HEK293 (cell line): Measurements from ENCODE around the gene SPEM3.
A peak's percentile ranks its signal among the peaks of the same experiment; 100 is the strongest.

Experiments
- GLIS1 ChIP-seq: fragments of 450-650 bp; formaldehyde crosslinking; IDR thresholded peaks from 2 replicates; pipeline ENCODE4 v1.5.1; 2016; ENCODE audit warnings: missing biosample characterization, missing genetic modification characterization
- KLF10 ChIP-seq: fragments of 450-650 bp; IDR thresholded peaks from 2 replicates; pipeline ENCODE4 v1.5.1; 2018; ENCODE audit warnings: missing biosample characterization, mild to moderate bottlenecking, missing genetic modification characterization
- KLF16 ChIP-seq: fragments of 450-650 bp; formaldehyde crosslinking; IDR thresholded peaks from 2 replicates; pipeline ENCODE4 v1.5.1; 2017; ENCODE audit warnings: missing biosample characterization, missing genetic modification characterization
- OSR2 ChIP-seq: fragments of 450-650 bp; formaldehyde crosslinking; IDR thresholded peaks from 2 replicates; pipeline ENCODE4 v1.5.1; 2016; ENCODE audit warnings: missing biosample characterization, missing genetic modification characterization
- SALL2 ChIP-seq: fragments of 450-650 bp; formaldehyde crosslinking; IDR thresholded peaks from 2 replicates; pipeline ENCODE4 v1.5.0; 2017; ENCODE audit warnings: missing biosample characterization, mild to moderate bottlenecking, missing genetic modification characterization, borderline replicate concordance
- SP2 ChIP-seq: fragments of 450-650 bp; formaldehyde crosslinking; IDR thresholded peaks from 2 replicates; pipeline ENCODE4 v1.5.1; 2016; ENCODE audit warnings: missing biosample characterization, missing genetic modification characterization
- SP7 ChIP-seq: fragments of 450-650 bp; formaldehyde crosslinking; IDR thresholded peaks from 2 replicates; pipeline ENCODE4 v1.5.1; 2016; ENCODE audit warnings: missing biosample characterization, missing genetic modification characterization
- ZBTB20 ChIP-seq: fragments of 450-650 bp; formaldehyde crosslinking; IDR thresholded peaks from 2 replicates; pipeline ENCODE4 v1.5.1; 2016; ENCODE audit warnings: missing biosample characterization, missing genetic modification characterization
- ZBTB21 ChIP-seq: fragments of 450-650 bp; formaldehyde crosslinking; IDR thresholded peaks from 2 replicates; pipeline ENCODE4 v1.5.1; 2017; ENCODE audit warnings: missing biosample characterization, missing genetic modification characterization
- ZEB2 ChIP-seq: fragments of 450-650 bp; formaldehyde crosslinking; IDR thresholded peaks from 2 replicates; pipeline ENCODE4 v1.5.1; 2016; ENCODE audit warnings: missing biosample characterization, missing genetic modification characterization
- ZFP37 ChIP-seq: fragments of 450-650 bp; formaldehyde crosslinking; IDR thresholded peaks from 2 replicates; pipeline ENCODE4 v1.5.1; 2016; ENCODE audit warnings: missing biosample characterization, missing genetic modification characterization
- ZFP69B ChIP-seq: fragments of 450-650 bp; formaldehyde crosslinking; IDR thresholded peaks from 2 replicates; pipeline ENCODE4 v1.5.1; 2016; ENCODE audit warnings: missing biosample characterization, missing genetic modification characterization
- ZNF157 ChIP-seq: fragments of 450-650 bp; formaldehyde crosslinking; IDR thresholded peaks from 2 replicates; pipeline ENCODE4 v1.5.1; 2016; ENCODE audit warnings: missing biosample characterization, missing genetic modification characterization
- ZNF16 ChIP-seq: fragments of 450-650 bp; formaldehyde crosslinking; IDR thresholded peaks from 2 replicates; pipeline ENCODE4 v1.5.1; 2016; ENCODE audit warnings: low read depth, missing biosample characterization, missing genetic modification characterization
- ZNF2 ChIP-seq: fragments of 450-650 bp; formaldehyde crosslinking; IDR thresholded peaks from 2 replicates; pipeline ENCODE4 v1.5.1; 2016; ENCODE audit warnings: missing biosample characterization, missing genetic modification characterization
- ZNF214 ChIP-seq: fragments of 450-650 bp; formaldehyde crosslinking; IDR thresholded peaks from 2 replicates; pipeline ENCODE4 v1.5.1; 2017; ENCODE audit warnings: missing biosample characterization, mild to moderate bottlenecking, missing genetic modification characterization, borderline replicate concordance
- ZNF23 ChIP-seq: fragments of 450-650 bp; formaldehyde crosslinking; IDR thresholded peaks from 2 replicates; pipeline ENCODE4 v1.5.1; 2016; ENCODE audit warnings: missing biosample characterization, missing genetic modification characterization, borderline replicate concordance
- ZNF239 ChIP-seq: fragments of 450-650 bp; formaldehyde crosslinking; IDR thresholded peaks from 2 replicates; pipeline ENCODE4 v1.5.1; 2016; ENCODE audit warnings: missing biosample characterization, missing genetic modification characterization
- ZNF335 ChIP-seq: fragments of 450-650 bp; formaldehyde crosslinking; conservative IDR thresholded peaks from 2 replicates; pipeline ENCODE4 v1.5.1; 2016; ENCODE audit warnings: missing biosample characterization, missing genetic modification characterization
- ZNF561 ChIP-seq: fragments of 450-650 bp; IDR thresholded peaks from 2 replicates; pipeline ENCODE4 v1.5.1; 2018; ENCODE audit warnings: missing biosample characterization, missing genetic modification characterization, borderline replicate concordance
- ZNF654 ChIP-seq: fragments of 450-650 bp; formaldehyde crosslinking; IDR thresholded peaks from 2 replicates; pipeline ENCODE4 v1.5.1; 2016; ENCODE audit warnings: low read depth, missing biosample characterization, missing genetic modification characterization
- ZNF660 ChIP-seq: fragments of 450-650 bp; IDR thresholded peaks from 2 replicates; pipeline ENCODE4 v1.5.1; 2018; ENCODE audit warnings: missing biosample characterization, mild to moderate bottlenecking, missing genetic modification characterization
- ZNF768 ChIP-seq: fragments of 450-650 bp; formaldehyde crosslinking; IDR thresholded peaks from 2 replicates; pipeline ENCODE4 v1.5.1; 2018; ENCODE audit warnings: missing biosample characterization, mild to moderate bottlenecking, missing genetic modification characterization
- ZNF792 ChIP-seq: fragments of 450-650 bp; formaldehyde crosslinking; IDR thresholded peaks from 2 replicates; pipeline ENCODE4 v1.5.1; 2016; ENCODE audit warnings: missing biosample characterization, missing genetic modification characterization
- TF ChIP-seq, protein P1 (sequence below): fragments of 450-650 bp; formaldehyde crosslinking; IDR thresholded peaks from 2 replicates; pipeline ENCODE4 v1.5.1; 2016; ENCODE audit warnings: missing biosample characterization, missing genetic modification characterization
- TF ChIP-seq, protein P2 (sequence below): fragments of 450-650 bp; IDR thresholded peaks from 2 replicates; pipeline ENCODE4 v1.5.1; 2018; ENCODE audit warnings: missing biosample characterization, mild to moderate bottlenecking, missing genetic modification characterization
- TF ChIP-seq, protein P3 (sequence below): fragments of 450-650 bp; formaldehyde crosslinking; IDR thresholded peaks from 2 replicates; pipeline ENCODE4 v1.5.1; 2016; ENCODE audit warnings: missing biosample characterization, missing genetic modification characterization, low read depth
- TF ChIP-seq, protein P4 (sequence below): fragments of 450-650 bp; formaldehyde crosslinking; IDR thresholded peaks from 2 replicates; pipeline ENCODE4 v1.5.1; 2016; ENCODE audit warnings: missing biosample characterization, missing genetic modification characterization
- TF ChIP-seq, protein P5 (sequence below): fragments of 450-650 bp; IDR thresholded peaks from 2 replicates; pipeline ENCODE4 v1.5.1; 2018; ENCODE audit warnings: missing biosample characterization, missing genetic modification characterization
- TF ChIP-seq, protein P6 (sequence below): fragments of 450-650 bp; formaldehyde crosslinking; IDR thresholded peaks from 2 replicates; pipeline ENCODE4 v1.5.1; 2017; ENCODE audit warnings: missing biosample characterization, mild to moderate bottlenecking, missing genetic modification characterization, moderate library complexity

The SPEM3 gene

DNA sequence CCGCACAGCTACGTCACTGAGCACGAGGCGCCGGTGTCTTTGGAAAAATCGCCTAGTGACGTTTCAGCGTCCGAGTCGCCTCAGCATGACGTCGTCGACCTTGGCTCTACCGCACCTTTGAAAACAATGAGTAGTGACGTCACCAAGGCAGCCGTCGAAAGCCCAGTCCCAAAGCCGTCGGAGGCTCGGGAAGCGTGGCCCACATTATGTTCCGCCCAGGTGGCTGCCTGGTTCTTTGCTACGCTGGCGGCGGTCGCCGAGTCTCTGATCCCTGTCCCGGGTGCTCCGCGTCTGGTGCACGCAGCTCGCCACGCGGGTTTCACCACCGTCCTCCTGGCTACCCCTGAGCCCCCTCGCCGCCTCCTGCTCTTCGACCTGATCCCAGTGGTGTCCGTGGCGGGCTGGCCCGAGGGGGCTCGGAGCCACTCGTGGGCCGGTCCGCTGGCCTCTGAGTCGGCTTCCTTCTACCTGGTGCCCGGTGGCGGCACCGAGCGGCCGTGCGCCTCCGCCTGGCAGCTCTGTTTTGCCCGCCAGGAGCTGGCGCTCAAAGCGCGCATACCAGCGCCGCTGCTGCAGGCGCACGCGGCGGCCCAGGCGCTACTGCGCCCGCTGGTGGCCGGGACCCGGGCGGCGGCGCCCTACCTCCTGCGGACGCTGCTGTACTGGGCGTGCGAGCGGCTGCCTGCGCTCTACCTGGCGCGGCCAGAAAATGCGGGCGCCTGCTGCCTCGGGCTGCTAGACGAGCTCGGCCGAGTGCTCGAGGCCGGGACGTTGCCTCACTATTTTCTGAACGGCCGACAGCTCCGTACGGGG, 8.1 kb downstream of the SPEM3 start (continued):
- no peak for TF ChIP-seq ZNF792 (tag by site-specific recombination)
- TF ChIP-seq GLIS1 (tag by site-specific recombination): peak; percentile 38; the same call in 1 of the 2 replicates
- peak; percentile 56; the same call in 1 of the 2 replicates for TF ChIP-seq ZBTB20 (tag by site-specific recombination)
- TF ChIP-seq KLF16 (tag by site-specific recombination): 0 out of 2 replicates have a peak, but pooled peaks have one; percentile 31
- no peak for TF ChIP-seq SP2 (tag by site-specific recombination)
- peak; percentile 91 for TF ChIP-seq ZNF561
- no peak for TF ChIP-seq ZNF239 (tag by site-specific recombination)
- TF ChIP-seq, protein P1, sequence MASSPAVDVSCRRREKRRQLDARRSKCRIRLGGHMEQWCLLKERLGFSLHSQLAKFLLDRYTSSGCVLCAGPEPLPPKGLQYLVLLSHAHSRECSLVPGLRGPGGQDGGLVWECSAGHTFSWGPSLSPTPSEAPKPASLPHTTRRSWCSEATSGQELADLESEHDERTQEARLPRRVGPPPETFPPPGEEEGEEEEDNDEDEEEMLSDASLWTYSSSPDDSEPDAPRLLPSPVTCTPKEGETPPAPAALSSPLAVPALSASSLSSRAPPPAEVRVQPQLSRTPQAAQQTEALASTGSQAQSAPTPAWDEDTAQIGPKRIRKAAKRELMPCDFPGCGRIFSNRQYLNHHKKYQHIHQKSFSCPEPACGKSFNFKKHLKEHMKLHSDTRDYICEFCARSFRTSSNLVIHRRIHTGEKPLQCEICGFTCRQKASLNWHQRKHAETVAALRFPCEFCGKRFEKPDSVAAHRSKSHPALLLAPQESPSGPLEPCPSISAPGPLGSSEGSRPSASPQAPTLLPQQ: 0 out of 2 replicates have a peak, but pooled peaks have one; percentile 18
- peak; percentile 71 for TF ChIP-seq ZNF335 (tag by site-specific recombination)
- TF ChIP-seq, protein P2, sequence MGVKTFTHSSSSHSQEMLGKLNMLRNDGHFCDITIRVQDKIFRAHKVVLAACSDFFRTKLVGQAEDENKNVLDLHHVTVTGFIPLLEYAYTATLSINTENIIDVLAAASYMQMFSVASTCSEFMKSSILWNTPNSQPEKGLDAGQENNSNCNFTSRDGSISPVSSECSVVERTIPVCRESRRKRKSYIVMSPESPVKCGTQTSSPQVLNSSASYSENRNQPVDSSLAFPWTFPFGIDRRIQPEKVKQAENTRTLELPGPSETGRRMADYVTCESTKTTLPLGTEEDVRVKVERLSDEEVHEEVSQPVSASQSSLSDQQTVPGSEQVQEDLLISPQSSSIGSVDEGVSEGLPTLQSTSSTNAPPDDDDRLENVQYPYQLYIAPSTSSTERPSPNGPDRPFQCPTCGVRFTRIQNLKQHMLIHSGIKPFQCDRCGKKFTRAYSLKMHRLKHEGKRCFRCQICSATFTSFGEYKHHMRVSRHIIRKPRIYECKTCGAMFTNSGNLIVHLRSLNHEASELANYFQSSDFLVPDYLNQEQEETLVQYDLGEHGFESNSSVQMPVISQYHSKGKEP: peak; percentile 55; the same call in 1 of the 2 replicates
- TF ChIP-seq, protein P3, sequence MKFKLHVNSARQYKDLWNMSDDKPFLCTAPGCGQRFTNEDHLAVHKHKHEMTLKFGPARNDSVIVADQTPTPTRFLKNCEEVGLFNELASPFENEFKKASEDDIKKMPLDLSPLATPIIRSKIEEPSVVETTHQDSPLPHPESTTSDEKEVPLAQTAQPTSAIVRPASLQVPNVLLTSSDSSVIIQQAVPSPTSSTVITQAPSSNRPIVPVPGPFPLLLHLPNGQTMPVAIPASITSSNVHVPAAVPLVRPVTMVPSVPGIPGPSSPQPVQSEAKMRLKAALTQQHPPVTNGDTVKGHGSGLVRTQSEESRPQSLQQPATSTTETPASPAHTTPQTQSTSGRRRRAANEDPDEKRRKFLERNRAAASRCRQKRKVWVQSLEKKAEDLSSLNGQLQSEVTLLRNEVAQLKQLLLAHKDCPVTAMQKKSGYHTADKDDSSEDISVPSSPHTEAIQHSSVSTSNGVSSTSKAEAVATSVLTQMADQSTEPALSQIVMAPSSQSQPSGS (tag by site-specific recombination): peak; percentile 89
- no peak for TF ChIP-seq ZNF23
- TF ChIP-seq, protein P4, sequence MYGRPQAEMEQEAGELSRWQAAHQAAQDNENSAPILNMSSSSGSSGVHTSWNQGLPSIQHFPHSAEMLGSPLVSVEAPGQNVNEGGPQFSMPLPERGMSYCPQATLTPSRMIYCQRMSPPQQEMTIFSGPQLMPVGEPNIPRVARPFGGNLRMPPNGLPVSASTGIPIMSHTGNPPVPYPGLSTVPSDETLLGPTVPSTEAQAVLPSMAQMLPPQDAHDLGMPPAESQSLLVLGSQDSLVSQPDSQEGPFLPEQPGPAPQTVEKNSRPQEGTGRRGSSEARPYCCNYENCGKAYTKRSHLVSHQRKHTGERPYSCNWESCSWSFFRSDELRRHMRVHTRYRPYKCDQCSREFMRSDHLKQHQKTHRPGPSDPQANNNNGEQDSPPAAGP (tag by site-specific recombination): no peak
- TF ChIP-seq, protein P5, sequence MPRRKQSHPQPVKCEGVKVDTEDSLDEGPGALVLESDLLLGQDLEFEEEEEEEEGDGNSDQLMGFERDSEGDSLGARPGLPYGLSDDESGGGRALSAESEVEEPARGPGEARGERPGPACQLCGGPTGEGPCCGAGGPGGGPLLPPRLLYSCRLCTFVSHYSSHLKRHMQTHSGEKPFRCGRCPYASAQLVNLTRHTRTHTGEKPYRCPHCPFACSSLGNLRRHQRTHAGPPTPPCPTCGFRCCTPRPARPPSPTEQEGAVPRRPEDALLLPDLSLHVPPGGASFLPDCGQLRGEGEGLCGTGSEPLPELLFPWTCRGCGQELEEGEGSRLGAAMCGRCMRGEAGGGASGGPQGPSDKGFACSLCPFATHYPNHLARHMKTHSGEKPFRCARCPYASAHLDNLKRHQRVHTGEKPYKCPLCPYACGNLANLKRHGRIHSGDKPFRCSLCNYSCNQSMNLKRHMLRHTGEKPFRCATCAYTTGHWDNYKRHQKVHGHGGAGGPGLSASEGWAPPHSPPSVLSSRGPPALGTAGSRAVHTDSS (tag by site-specific recombination): no peak
- no peak for TF ChIP-seq ZFP37 (tag by site-specific recombination)
- peak; percentile 55; the same call in 1 of the 2 replicates for TF ChIP-seq OSR2 (tag by site-specific recombination)
- TF ChIP-seq ZNF660 (tag by site-specific recombination): peak; percentile 93
- TF ChIP-seq ZNF2 (tag by site-specific recombination): peak; percentile 23; the same call in 1 of the 2 replicates
- no peak for TF ChIP-seq SALL2 (tag by site-specific recombination)
- no peak for TF ChIP-seq ZNF768 (tag by site-specific recombination)
- TF ChIP-seq ZNF214 (tag by site-specific recombination): no peak
- TF ChIP-seq ZNF16 (tag by site-specific recombination): no peak
- TF ChIP-seq, protein P6, sequence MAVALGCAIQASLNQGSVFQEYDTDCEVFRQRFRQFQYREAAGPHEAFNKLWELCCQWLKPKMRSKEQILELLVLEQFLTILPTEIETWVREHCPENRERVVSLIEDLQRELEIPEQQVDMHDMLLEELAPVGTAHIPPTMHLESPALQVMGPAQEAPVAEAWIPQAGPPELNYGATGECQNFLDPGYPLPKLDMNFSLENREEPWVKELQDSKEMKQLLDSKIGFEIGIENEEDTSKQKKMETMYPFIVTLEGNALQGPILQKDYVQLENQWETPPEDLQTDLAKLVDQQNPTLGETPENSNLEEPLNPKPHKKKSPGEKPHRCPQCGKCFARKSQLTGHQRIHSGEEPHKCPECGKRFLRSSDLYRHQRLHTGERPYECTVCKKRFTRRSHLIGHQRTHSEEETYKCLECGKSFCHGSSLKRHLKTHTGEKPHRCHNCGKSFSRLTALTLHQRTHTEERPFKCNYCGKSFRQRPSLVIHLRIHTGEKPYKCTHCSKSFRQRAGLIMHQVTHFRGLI (tag by site-specific recombination): peak; percentile 94
- no peak for TF ChIP-seq ZBTB21 (tag by site-specific recombination)
- TF ChIP-seq SP7 (tag by site-specific recombination): no peak
- peak; percentile 27; the same call in 1 of the 2 replicates for TF ChIP-seq ZNF654
- TF ChIP-seq ZNF157 (tag by site-specific recombination): no peak
- TF ChIP-seq KLF10: peak; percentile 45; the same call in 1 of the 2 replicates
- TF ChIP-seq ZFP69B (tag by site-specific recombination): no peak
- 0 out of 2 replicates have a peak, but pooled peaks have one; percentile 17 for TF ChIP-seq ZEB2 (tag by site-specific recombination)
